HEK293T (cell line): ENCODE measurements around the gene SERINC3.

Source experiments
- ELF4 ChIP-seq: fragments of 450-650 bp; IDR thresholded peaks from 2 replicates; pipeline ENCODE4 v1.6.1; 2017; ENCODE audit warnings: antibody characterized with exemption
- FOXK2 ChIP-seq: fragments of 450-650 bp; IDR thresholded peaks from 2 replicates; pipeline ENCODE4 v1.6.1; 2016; ENCODE audit warnings: mild to moderate bottlenecking
- L3MBTL2 ChIP-seq: fragments of 450-650 bp; conservative IDR thresholded peaks from 2 replicates; pipeline ENCODE4 v1.6.1; 2016; ENCODE audit warnings: mild to moderate bottlenecking
- SP1 ChIP-seq: fragments of 450-650 bp; IDR thresholded peaks from 2 replicates; pipeline ENCODE4 v1.6.1; 2017

DNA sequence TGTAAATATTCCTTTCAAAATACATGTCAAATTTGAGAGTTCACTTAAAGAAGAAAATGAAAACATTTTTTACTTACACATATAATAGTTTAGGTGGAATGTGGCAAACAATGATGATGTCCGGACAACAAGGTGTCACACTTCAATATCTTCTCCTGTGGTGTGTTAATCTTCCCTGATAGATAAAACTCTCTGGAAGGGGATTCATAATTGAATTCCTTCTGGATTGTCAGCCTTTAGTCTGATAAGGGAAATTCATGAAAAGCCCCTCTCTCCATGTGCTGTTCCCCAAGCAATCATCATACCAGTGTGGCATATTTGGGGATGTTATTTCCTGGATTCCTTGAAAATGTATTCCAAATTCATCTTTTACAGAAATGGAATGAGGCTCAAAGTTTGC lies 971 bp upstream of the SERINC3 start:
- TF ChIP-seq FOXK2 = no peak
- TF ChIP-seq SP1 = no peak
- TF ChIP-seq L3MBTL2 = no peak
- no peak for TF ChIP-seq ELF4
